Muscle of leg (tissue), 11 donors: ENCODE results near the gene C1QTNF8. TPM values are rescaled to one million over a fixed set of nuclear protein-coding genes. Genes with fewer than 3 reads are reported as not detected.
A peak's percentile ranks its signal among the peaks of the same experiment; 100 is the strongest.
"Not testable (repeated sequence)": the region's sequence is repeated elsewhere in the genome, so short reads cannot be mapped to it uniquely, and the experiment has no call there.

ENCODE experiments used
- DNase-seq: peaks from one replicate; pipeline ENCODE4 v3.0.0; 2013
- H3K27ac ChIP-seq: one replicate; pipeline ENCODE4 v1.5.1; 2013; ENCODE audit warnings: mild to moderate bottlenecking, low read length, control low read depth
- H3K27me3 ChIP-seq: one replicate; pipeline ENCODE4 v1.6.1; 2013; ENCODE audit warnings: low read length; ENCODE audit not compliant: control insufficient read depth, insufficient read depth
- H3K36me3 ChIP-seq: one replicate; pipeline ENCODE4 v1.6.1; 2013; ENCODE audit warnings: low read length; ENCODE audit not compliant: control insufficient read depth, insufficient read depth
- H3K4me1 ChIP-seq: one replicate; pipeline ENCODE4 v1.6.1; 2013; ENCODE audit warnings: low read length; ENCODE audit not compliant: control insufficient read depth, insufficient read depth
- H3K4me3 ChIP-seq: one replicate; pipeline ENCODE4 v1.5.1; 2013; ENCODE audit warnings: low read length, control low read depth
- H3K9me3 ChIP-seq: replicated peaks from 2 replicates; pipeline ENCODE4 v1.6.1; 2013; ENCODE audit warnings: low read depth, low read length; ENCODE audit not compliant: control insufficient read depth
- WGBS: methylation state at CpG from one replicate; pipeline ENCODE4 v1.1.5; 2013; ENCODE audit warnings: missing lambda C conversion rate; ENCODE audit not compliant: insufficient coverage; 5-methylcytosine and 5-hydroxymethylcytosine counted together
- polyA plus RNA-seq, 8 donors: library from polyadenylated mRNA; unstranded; fragments of 120-200 nt; gene quantifications; one replicate each; pipeline versions ENCODE4 v1.2.1 to v1.2.3, GENCODE V29; 2013; ENCODE audit warnings: inconsistent platforms in 1 of 8, low replicate concordance in 1 of 8; ENCODE audit not compliant: insufficient read length in 8 of 8, insufficient read depth in 1 of 8
- total RNA-seq: library from RNA; stranded (reverse); fragments of 120-200 nt; gene quantifications from one replicate; pipeline ENCODE4 v1.2.4, GENCODE V29; 2013

Gene C1QTNF8
- total and polyA plus RNA-seq, 9 donors, result not detected

GRCh38 chr16:1088295-1089170 lies 7.5 kb downstream of the C1QTNF8 start:
- Histone ChIP-seq H3K4me1 (peaks cover 20% of the 10 kb centered on the region), H3K9me3 (peaks cover 18% of the 10 kb centered on the region), H3K4me3 (no peak overlapping the region), H3K27me3 (peaks cover 51% of the 10 kb centered on the region), H3K27ac (no peak overlapping the region), H3K36me3 (no peaks in the 10 kb centered on the region)
- 68% methylated on average over 40 of the region's 40 CpGs for WGBS
- no peak for DNase-seq

- not testable (repeated sequence) for H3K27ac ChIP-seq, H3K4me3 ChIP-seq, H3K36me3 ChIP-seq, DNase-seq
- Histone ChIP-seq H3K4me1 (peaks cover 20% of the 10 kb centered on the region), H3K9me3 (peaks cover 18% of the 10 kb centered on the region), H3K27me3 (peaks cover 72% of the 10 kb centered on the region)
- no CpG with 5 or more reads among the region's 10 CpGs for WGBS
Observed at GRCh38 chr16:1086443-1086842, 9.6 kb downstream of the C1QTNF8 start.

GRCh38 chr16:1084971-1085370 lies 11.1 kb downstream of the C1QTNF8 start:
- peaks cover 75% of the 10 kb centered on the region for H3K27me3 ChIP-seq
- WGBS, result 90% methylated on average over 5 of the region's 6 CpGs
- H3K4me1 ChIP-seq, result peaks cover 5% of the 10 kb centered on the region
- peaks cover 18% of the 10 kb centered on the region for H3K9me3 ChIP-seq
- no peak overlapping the region for H3K27ac ChIP-seq
- no peaks in the 10 kb centered on the region for H3K36me3 ChIP-seq
- no peak overlapping the region for H3K4me3 ChIP-seq
- DNase-seq, result no peak

GRCh38 chr16:1082952-1083675 lies 12.9 kb downstream of the C1QTNF8 start:
- H3K27me3 ChIP-seq, result peaks cover 69% of the 10 kb centered on the region
- WGBS, result 23% methylated on average over 20 of the region's 34 CpGs

GRCh38 chr16:1082266-1082951 lies 13.6 kb downstream of the C1QTNF8 start:
- Histone ChIP-seq H3K4me1 (peaks cover 7% of the 10 kb centered on the region), H3K4me3 (no peak overlapping the region), H3K27ac (no peak overlapping the region), H3K27me3 (peaks cover 69% of the 10 kb centered on the region), H3K36me3 (no peaks in the 10 kb centered on the region), H3K9me3 (peaks cover 18% of the 10 kb centered on the region)
- WGBS, result 50% methylated on average over 21 of the region's 21 CpGs
- DNase-seq, result peak; percentile 27

More at GRCh38 chr16:1082952-1083675, 12.9 kb downstream of the C1QTNF8 start:
- Histone ChIP-seq H3K36me3 (no peaks in the 10 kb centered on the region), H3K4me1 (peaks cover 7% of the 10 kb centered on the region), H3K9me3 (peaks cover 18% of the 10 kb centered on the region), H3K4me3 (no peak overlapping the region), H3K27ac (no peak overlapping the region)
- no peak for DNase-seq

GRCh38 chr16:1081734-1082265 lies 14.2 kb downstream of the C1QTNF8 start:
- no peak for DNase-seq
- H3K4me3 ChIP-seq, result no peak overlapping the region
- H3K36me3 ChIP-seq, result no peaks in the 10 kb centered on the region
- 75% methylated on average over 19 of the region's 22 CpGs for WGBS
- H3K4me1 ChIP-seq, result peaks cover 7% of the 10 kb centered on the region
- H3K27ac ChIP-seq, result no peak overlapping the region
- H3K27me3 ChIP-seq, result peaks cover 74% of the 10 kb centered on the region
- peaks cover 18% of the 10 kb centered on the region for H3K9me3 ChIP-seq

GRCh38 chr16:1080801-1081733 lies 15.0 kb downstream of the C1QTNF8 start:
- Histone ChIP-seq H3K27me3 (peaks cover 79% of the 10 kb centered on the region), H3K4me3 (no peak overlapping the region), H3K36me3 (no peaks in the 10 kb centered on the region), H3K4me1 (peaks cover 7% of the 10 kb centered on the region), H3K9me3 (peaks cover 18% of the 10 kb centered on the region), H3K27ac (no peak overlapping the region)
- 36% methylated on average over 33 of the region's 42 CpGs for WGBS
- no peak for DNase-seq

GRCh38 chr16:1079786-1080525 lies 16.1 kb downstream of the C1QTNF8 start:
- no peaks in the 10 kb centered on the region for H3K36me3 ChIP-seq
- H3K4me3 ChIP-seq, result no peak overlapping the region
- H3K27me3 ChIP-seq, result peaks cover 80% of the 10 kb centered on the region
- 72% methylated on average over 42 of the region's 45 CpGs for WGBS
- peaks cover 7% of the 10 kb centered on the region for H3K4me1 ChIP-seq
- DNase-seq, result no peak
- peaks cover 9% of the 10 kb centered on the region for H3K9me3 ChIP-seq
- no peak overlapping the region for H3K27ac ChIP-seq

GRCh38 chr16:1079341-1079740 lies 16.7 kb downstream of the C1QTNF8 start:
- WGBS, result 94% methylated on average over 40 of the region's 43 CpGs
- H3K4me3 ChIP-seq, result no peak overlapping the region
- no peaks in the 10 kb centered on the region for H3K36me3 ChIP-seq
- no peak overlapping the region for H3K27ac ChIP-seq
- H3K9me3 ChIP-seq, result peaks cover 3% of the 10 kb centered on the region
- peaks cover 82% of the 10 kb centered on the region for H3K27me3 ChIP-seq
- no peak for DNase-seq
- peaks cover 7% of the 10 kb centered on the region for H3K4me1 ChIP-seq
